Stomach (tissue), 4 donors: Measurements from ENCODE around the gene PSMD3.

Source experiments
- EP300 ChIP-seq: sonication (generic); formaldehyde crosslinking; IDR thresholded peaks from one replicate; pipeline ENCODE4 v1.6.1; 2017; ENCODE audit warnings: antibody characterized with exemption
- POLR2A ChIP-seq, 4 donors: fragments of 450-650 bp; IDR thresholded peaks; one replicate each; pipeline ENCODE4 v1.6.1; 2016; ENCODE audit warnings: antibody characterized with exemption in 4 of 4, control low read depth in 2 of 4, mild to moderate bottlenecking in 1 of 4, moderate library complexity in 1 of 4
- POLR2AphosphoS5 ChIP-seq, 3 donors: sonication (generic); formaldehyde crosslinking; IDR thresholded peaks; one replicate each; pipeline ENCODE4 v1.6.1; 2016; ENCODE audit warnings: antibody characterized with exemption in 3 of 3
- TF ChIP-seq, protein P1 (sequence below), 7 experiments: fragments of 450-650 bp in 4 of 7; fragments of 200-600 bp in 3 of 7; sonication (generic) in 3 of 7; IDR thresholded peaks; one replicate each; pipeline ENCODE4 v1.5.1; 2016 to 2019; ENCODE audit warnings: antibody characterized with exemption in 7 of 7, control low read depth in 2 of 7, mild to moderate bottlenecking in 1 of 7

- TF ChIP-seq, protein P1, sequence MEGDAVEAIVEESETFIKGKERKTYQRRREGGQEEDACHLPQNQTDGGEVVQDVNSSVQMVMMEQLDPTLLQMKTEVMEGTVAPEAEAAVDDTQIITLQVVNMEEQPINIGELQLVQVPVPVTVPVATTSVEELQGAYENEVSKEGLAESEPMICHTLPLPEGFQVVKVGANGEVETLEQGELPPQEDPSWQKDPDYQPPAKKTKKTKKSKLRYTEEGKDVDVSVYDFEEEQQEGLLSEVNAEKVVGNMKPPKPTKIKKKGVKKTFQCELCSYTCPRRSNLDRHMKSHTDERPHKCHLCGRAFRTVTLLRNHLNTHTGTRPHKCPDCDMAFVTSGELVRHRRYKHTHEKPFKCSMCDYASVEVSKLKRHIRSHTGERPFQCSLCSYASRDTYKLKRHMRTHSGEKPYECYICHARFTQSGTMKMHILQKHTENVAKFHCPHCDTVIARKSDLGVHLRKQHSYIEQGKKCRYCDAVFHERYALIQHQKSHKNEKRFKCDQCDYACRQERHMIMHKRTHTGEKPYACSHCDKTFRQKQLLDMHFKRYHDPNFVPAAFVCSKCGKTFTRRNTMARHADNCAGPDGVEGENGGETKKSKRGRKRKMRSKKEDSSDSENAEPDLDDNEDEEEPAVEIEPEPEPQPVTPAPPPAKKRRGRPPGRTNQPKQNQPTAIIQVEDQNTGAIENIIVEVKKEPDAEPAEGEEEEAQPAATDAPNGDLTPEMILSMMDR (IDR thresholded peaks at IDR 0.05), result no peak
- TF ChIP-seq POLR2A (IDR thresholded peaks at IDR 0.05) (no peak), EP300 (no peak), POLR2AphosphoS5 (IDR thresholded peaks at IDR 0.05) (no peak)
Observed at GRCh38 chr17:40014375-40014980, 33.9 kb downstream of the PSMD3 start.
